ENCODE measurements around the gene CAST. TPM values are rescaled to one million over a fixed set of nuclear protein-coding genes. Genes with fewer than 3 reads are reported as not detected.
"Not testable (repeated sequence)": the region's sequence is repeated elsewhere in the genome, so short reads cannot be mapped to it uniquely, and the experiment has no call there.

CAST gene
- total RNA-seq, 1 donor from 2014 or later = 287 TPM

GRCh38 chr5:96615223-96615622, 47.0 kb upstream of the CAST start:
- Histone ChIP-seq H2AFZ (ENCODE audit: low read depth, low read length) (no peak overlapping the region), H3K4me2 (ENCODE audit: low read length) (no peak overlapping the region), H3K9me3 (ENCODE audit: insufficient read depth, low read depth, low read length) (no peaks in the 10 kb centered on the region), H3K79me2 (ENCODE audit: insufficient read depth, low read length) (no peaks in the 10 kb centered on the region), H3K27me3 (ENCODE audit: insufficient read depth, low read length) (no peaks in the 10 kb centered on the region), H3K4me1 (ENCODE audit: insufficient read depth, low read length) (peaks cover 14% of the 10 kb centered on the region), H3K9ac (ENCODE audit: low read length) (no peak overlapping the region), H3K27ac (ENCODE audit: low read depth, low read length) (no peak overlapping the region), H3K36me3 (ENCODE audit: insufficient read depth, low read length) (no peaks in the 10 kb centered on the region), H3K4me3 (ENCODE audit: insufficient read depth, low read depth, low read length) (no peak overlapping the region), H4K20me1 (ENCODE audit: insufficient read depth, low read length) (no peaks in the 10 kb centered on the region)
- FAIRE-seq = no peak
- Mint-ChIP-seq H3K27ac (ENCODE audit: unreplicated experiment) (no peak overlapping the region), H3K4me3 (ENCODE audit: unreplicated experiment) (no peak overlapping the region), H3K27me3 (ENCODE audit: low read depth, unreplicated experiment) (no peaks in the 10 kb centered on the region), H3K9me3 (ENCODE audit: unreplicated experiment) (peaks cover 9% of the 10 kb centered on the region), H3K36me3 (ENCODE audit: low read depth, unreplicated experiment) (peaks cover 4% of the 10 kb centered on the region), H3K4me1 (ENCODE audit: low read depth, unreplicated experiment) (peaks cover 11% of the 10 kb centered on the region)
- no peak for TF ChIP-seq CTCF (IDR thresholded peaks at IDR 0.05; ENCODE audit: insufficient read depth, low read depth, low read length)
- TF ChIP-seq EZH2 (IDR thresholded peaks at IDR 0.05; ENCODE audit: insufficient read depth, low read length) = no peak
- DNase-seq (ENCODE audit: low read depth) = peak; percentile 24

- H4K20me1 ChIP-seq (ENCODE audit: insufficient read depth, low read length) = no peaks in the 10 kb centered on the region
- Mint-ChIP-seq H3K36me3 (ENCODE audit: low read depth, unreplicated experiment) (peaks cover 4% of the 10 kb centered on the region), H3K4me3 (ENCODE audit: unreplicated experiment) (no peak overlapping the region), H3K4me1 (ENCODE audit: low read depth, unreplicated experiment) (peaks cover 11% of the 10 kb centered on the region), H3K27me3 (ENCODE audit: low read depth, unreplicated experiment) (no peaks in the 10 kb centered on the region), H3K27ac (ENCODE audit: unreplicated experiment) (no peak overlapping the region), H3K9me3 (ENCODE audit: unreplicated experiment) (peaks cover 8% of the 10 kb centered on the region)
- no peak overlapping the region for H2AFZ ChIP-seq (ENCODE audit: low read depth, low read length)
- DNase-seq (ENCODE audit: low read depth) = no peak
- H3K9ac ChIP-seq (ENCODE audit: low read length) = no peak overlapping the region
- TF ChIP-seq CTCF (IDR thresholded peaks at IDR 0.05; ENCODE audit: insufficient read depth, low read depth, low read length) (no peak), EZH2 (IDR thresholded peaks at IDR 0.05; ENCODE audit: insufficient read depth, low read length) (no peak)
- no peaks in the 10 kb centered on the region for H3K36me3 ChIP-seq (ENCODE audit: insufficient read depth, low read length)
- H3K27ac ChIP-seq (ENCODE audit: low read depth, low read length) = no peak overlapping the region
- no peak overlapping the region for H3K4me3 ChIP-seq (ENCODE audit: insufficient read depth, low read depth, low read length)
- H3K27me3 ChIP-seq (ENCODE audit: insufficient read depth, low read length) = no peaks in the 10 kb centered on the region
- H3K9me3 ChIP-seq (ENCODE audit: insufficient read depth, low read depth, low read length) = no peaks in the 10 kb centered on the region
- no peaks in the 10 kb centered on the region for H3K79me2 ChIP-seq (ENCODE audit: insufficient read depth, low read length)
- no peak overlapping the region for H3K4me2 ChIP-seq (ENCODE audit: low read length)
- no peak for FAIRE-seq
- peaks cover 14% of the 10 kb centered on the region for H3K4me1 ChIP-seq (ENCODE audit: insufficient read depth, low read length)
Measured at GRCh38 chr5:96616801-96617200, 45.4 kb upstream of the CAST start.

GRCh38 chr5:96618311-96619016, 43.7 kb upstream of the CAST start:
- H3K27ac Mint-ChIP-seq (ENCODE audit: unreplicated experiment); H3K4me2 ChIP-seq (ENCODE audit: low read length); H3K9me3 ChIP-seq (ENCODE audit: insufficient read depth, low read depth, low read length); H3K4me3 Mint-ChIP-seq (ENCODE audit: unreplicated experiment); H3K4me3 ChIP-seq (ENCODE audit: insufficient read depth, low read depth, low read length); H3K27me3 Mint-ChIP-seq (ENCODE audit: low read depth, unreplicated experiment); H3K36me3 Mint-ChIP-seq (ENCODE audit: low read depth, unreplicated experiment); H3K9ac ChIP-seq (ENCODE audit: low read length); H4K20me1 ChIP-seq (ENCODE audit: insufficient read depth, low read length); FAIRE-seq; DNase-seq (ENCODE audit: low read depth); H2AFZ ChIP-seq (ENCODE audit: low read depth, low read length); H3K27me3 ChIP-seq (ENCODE audit: insufficient read depth, low read length); H3K9me3 Mint-ChIP-seq (ENCODE audit: unreplicated experiment); H3K27ac ChIP-seq (ENCODE audit: low read depth, low read length); H3K36me3 ChIP-seq (ENCODE audit: insufficient read depth, low read length); H3K79me2 ChIP-seq (ENCODE audit: insufficient read depth, low read length): not testable (repeated sequence)
- H3K4me1 ChIP-seq (ENCODE audit: insufficient read depth, low read length) = peaks cover 14% of the 10 kb centered on the region
- H3K4me1 Mint-ChIP-seq (ENCODE audit: low read depth, unreplicated experiment) = peaks cover 11% of the 10 kb centered on the region

Data from astrocyte (in vitro differentiated cells and primary cell).